Large intestine (tissue), 3 donors: ENCODE results near the gene MAEA. TPM values are rescaled to one million over a fixed set of nuclear protein-coding genes. Genes with fewer than 3 reads are reported as not detected.

Source experiments
- DNase-seq, 2 donors: peaks; one replicate each; pipeline versions ENCODE4 v3.0.0 to v3.0.0-alpha.2; 2013
- H3K27ac ChIP-seq: one replicate; pipeline ENCODE4 v1.5.1; 2013; ENCODE audit warnings: low read length
- H3K27me3 ChIP-seq: 2 replicates; pipeline ENCODE4 v1.6.1; 2013; ENCODE audit warnings: low read length; ENCODE audit not compliant: control insufficient read depth, insufficient read depth
- H3K36me3 ChIP-seq: 2 replicates; pipeline ENCODE4 v1.6.1; 2013; ENCODE audit warnings: low read length; ENCODE audit not compliant: control insufficient read depth, insufficient read depth
- H3K4me1 ChIP-seq: one replicate; pipeline ENCODE4 v1.6.1; 2013; ENCODE audit warnings: low read length; ENCODE audit not compliant: control insufficient read depth, insufficient read depth
- H3K4me3 ChIP-seq: one replicate; pipeline ENCODE4 v1.5.1; 2013; ENCODE audit warnings: low read length
- H3K9me3 ChIP-seq: one replicate; pipeline ENCODE4 v1.6.1; 2013; ENCODE audit warnings: mild to moderate bottlenecking, low read depth, low read length, moderate library complexity; ENCODE audit not compliant: control insufficient read depth
- WGBS: methylation state at CpG from one replicate; pipeline ENCODE4 v1.1.5; 2013; ENCODE audit warnings: low lambda C conversion rate; ENCODE audit not compliant: insufficient coverage; 5-methylcytosine and 5-hydroxymethylcytosine counted together
- polyA plus RNA-seq: library from polyadenylated mRNA; unstranded; fragments of 120-200 nt; gene quantifications from one replicate; pipeline ENCODE4 v1.2.1, GENCODE V29; 2013

Gene MAEA
- polyA plus RNA-seq, 1 donor = 51.2 TPM

- H3K27ac ChIP-seq = no peak overlapping the region
- H3K4me1 ChIP-seq = no peaks in the 10 kb centered on the region
- H3K9me3 ChIP-seq = no peaks in the 10 kb centered on the region
- H3K36me3 ChIP-seq = peaks cover 24% of the 10 kb centered on the region
- no peak overlapping the region for H3K4me3 ChIP-seq
- H3K27me3 ChIP-seq = no peaks in the 10 kb centered on the region
- no peak for DNase-seq
- WGBS = 100% methylated on average over 1 of the region's 18 CpGs
Measured at GRCh38 chr4:1361431-1361830, 71.7 kb downstream of the MAEA start.

GRCh38 chr4:1362046-1362445, 72.4 kb downstream of the MAEA start:
- no peak for DNase-seq
- Histone ChIP-seq H3K36me3 (peaks cover 27% of the 10 kb centered on the region), H3K27ac (no peak overlapping the region), H3K27me3 (no peaks in the 10 kb centered on the region), H3K9me3 (no peaks in the 10 kb centered on the region), H3K4me3 (no peak overlapping the region), H3K4me1 (no peaks in the 10 kb centered on the region)
- WGBS = 50% methylated on average over 2 of the region's 10 CpGs

GRCh38 chr4:1362521-1362920, 72.8 kb downstream of the MAEA start:
- H3K4me1 ChIP-seq = no peaks in the 10 kb centered on the region
- DNase-seq = no peak
- H3K36me3 ChIP-seq = peaks cover 27% of the 10 kb centered on the region
- no peaks in the 10 kb centered on the region for H3K27me3 ChIP-seq
- no peak overlapping the region for H3K4me3 ChIP-seq
- H3K9me3 ChIP-seq = no peaks in the 10 kb centered on the region
- H3K27ac ChIP-seq = no peak overlapping the region
- WGBS = no CpG with 5 or more reads among the region's 17 CpGs

GRCh38 chr4:1363513-1363912, 73.8 kb downstream of the MAEA start:
- Histone ChIP-seq H3K4me3 (no peak overlapping the region), H3K4me1 (no peaks in the 10 kb centered on the region), H3K9me3 (no peaks in the 10 kb centered on the region), H3K27me3 (no peaks in the 10 kb centered on the region), H3K36me3 (peaks cover 27% of the 10 kb centered on the region), H3K27ac (no peak overlapping the region)
- WGBS = 83% methylated on average over 1 of the region's 11 CpGs
- no peak for DNase-seq

GRCh38 chr4:1364217-1364616, 74.5 kb downstream of the MAEA start:
- H3K4me1 ChIP-seq = no peaks in the 10 kb centered on the region
- H3K27ac ChIP-seq = no peak overlapping the region
- no peak overlapping the region for H3K4me3 ChIP-seq
- H3K36me3 ChIP-seq = peaks cover 22% of the 10 kb centered on the region
- DNase-seq = no peak
- H3K27me3 ChIP-seq = no peaks in the 10 kb centered on the region
- H3K9me3 ChIP-seq = no peaks in the 10 kb centered on the region
- WGBS = no CpG with 5 or more reads among the region's 18 CpGs

- H3K27ac ChIP-seq = no peak overlapping the region
- H3K27me3 ChIP-seq = no peaks in the 10 kb centered on the region
- H3K4me3 ChIP-seq = no peak overlapping the region
- no CpG with 5 or more reads among the region's 13 CpGs for WGBS
- H3K4me1 ChIP-seq = no peaks in the 10 kb centered on the region
- no peaks in the 10 kb centered on the region for H3K9me3 ChIP-seq
- DNase-seq = no peak
- peaks cover 18% of the 10 kb centered on the region for H3K36me3 ChIP-seq
Measured at GRCh38 chr4:1364748-1365147, 75.1 kb downstream of the MAEA start.

GRCh38 chr4:1365271-1366178, 75.8 kb downstream of the MAEA start:
- no peaks in the 10 kb centered on the region for H3K9me3 ChIP-seq
- WGBS = no CpG with 5 or more reads among the region's 25 CpGs
- H3K36me3 ChIP-seq = peaks cover 19% of the 10 kb centered on the region
- H3K4me1 ChIP-seq = no peaks in the 10 kb centered on the region
- DNase-seq = peak; percentile 29 to 54
- H3K4me3 ChIP-seq = no peak overlapping the region
- H3K27ac ChIP-seq = no peak overlapping the region
- H3K27me3 ChIP-seq = no peaks in the 10 kb centered on the region

- WGBS = no CpG with 5 or more reads among the region's 35 CpGs
- DNase-seq = no peak
- H3K27ac ChIP-seq = no peak overlapping the region
Measured at GRCh38 chr4:1366371-1367229, 76.9 kb downstream of the MAEA start.

GRCh38 chr4:1367230-1367935, 77.7 kb downstream of the MAEA start:
- Histone ChIP-seq H3K27me3 (no peaks in the 10 kb centered on the region), H3K9me3 (no peaks in the 10 kb centered on the region), H3K27ac (no peak overlapping the region), H3K36me3 (peaks cover 25% of the 10 kb centered on the region), H3K4me1 (no peaks in the 10 kb centered on the region), H3K4me3 (no peak overlapping the region)
- no peak for DNase-seq
- no CpG with 5 or more reads among the region's 17 CpGs for WGBS

More at GRCh38 chr4:1366371-1367229, 76.9 kb downstream of the MAEA start:
- Histone ChIP-seq H3K4me3 (no peak overlapping the region), H3K9me3 (no peaks in the 10 kb centered on the region), H3K4me1 (no peaks in the 10 kb centered on the region), H3K36me3 (peaks cover 25% of the 10 kb centered on the region), H3K27me3 (no peaks in the 10 kb centered on the region)

- H3K4me1 ChIP-seq = no peaks in the 10 kb centered on the region
- peaks cover 25% of the 10 kb centered on the region for H3K36me3 ChIP-seq
- H3K4me3 ChIP-seq = no peak overlapping the region
- DNase-seq = no peak
- no peak overlapping the region for H3K27ac ChIP-seq
- no CpG with 5 or more reads among the region's 10 CpGs for WGBS
- no peaks in the 10 kb centered on the region for H3K9me3 ChIP-seq
- H3K27me3 ChIP-seq = no peaks in the 10 kb centered on the region
Measured at GRCh38 chr4:1367936-1368289, 78.2 kb downstream of the MAEA start.
